HCT116 (cell line): ENCODE measurements around the gene CDON. TPM values are rescaled to one million over a fixed set of nuclear protein-coding genes. Genes with fewer than 3 reads are reported as not detected.

Source experiments
- ATAC-seq: fragments of 200-7000 bp; cut with Tn5 transposase; 2 replicates; pipeline ENCODE4 v1.9.1; 2020; ENCODE audit warnings: mild to moderate bottlenecking, moderate library complexity
- BruUV-seq: library from RNA; stranded (reverse); fragments of 400-500 nt; replicated peaks from 2 replicates; lab custom pipeline; 2021; lab: Mats Ljungman, UMichigan
- CTCF ChIA-PET: fragments of 300-600 bp; sonication (Branson Sonifier 250); formaldehyde crosslinking; loops from one replicate; lab custom pipeline; 2021; ENCODE audit warnings: antibody characterized with exemption; lab: Charles Lee
- POLR2A ChIA-PET: fragments of 300-600, 350-600 bp; sonication (Branson Sonifier 250); formaldehyde crosslinking; loops from one replicate; lab custom pipeline; 2021; ENCODE audit warnings: antibody characterized with exemption; lab: Charles Lee
- RAD21 ChIA-PET, 2 experiments: fragments of 300-600 bp; sonication (Branson Sonifier 250); formaldehyde crosslinking; loops; one replicate each; lab custom pipeline; 2023; ENCODE audit warnings: low total read pairs in 2 of 2; ENCODE audit not compliant: uncharacterized antibody in 2 of 2, unreplicated experiment in 2 of 2, low non-redundant PET in 1 of 2; lab: Charles Lee
- DNase-seq: peaks from one replicate; pipeline ENCODE4 v3.0.0-alpha.2; 2010; ENCODE audit warnings: low read depth, low spot score
- H2AFZ ChIP-seq: fragments of 200-600 bp; shearing (Covaris generic), sonication (generic); 2 replicates; pipeline ENCODE4 v1.6.1; 2017; ENCODE audit warnings: low read depth, mixed run types, mixed read lengths, antibody characterized with exemption, low read length; ENCODE audit not compliant: poor library complexity, severe bottlenecking
- H3K27ac ChIP-seq: 2 replicates; pipeline ENCODE4 v1.5.1; 2012; ENCODE audit warnings: low read depth, low read length
- H3K27me3 ChIP-seq: fragments of 200-600 bp; sonication (generic); 2 replicates; pipeline ENCODE4 v1.6.1; 2016; ENCODE audit warnings: mixed run types, low read length, mixed read lengths; ENCODE audit not compliant: insufficient read depth
- H3K36me3 ChIP-seq, 2 experiments: fragments of 200-500 bp in 1 of 2; fragments of 200-600 bp in 1 of 2; sonication (Bioruptor generic) in 1 of 2; sonication (generic) in 1 of 2; 2 replicates each; pipeline versions ENCODE4 v1.5.1 to v1.6.1; 2014 to 2016; ENCODE audit warnings: low read length in 2 of 2, inconsistent platforms in 1 of 2, mixed read lengths in 1 of 2, mixed run types in 1 of 2; ENCODE audit not compliant: insufficient read depth in 2 of 2, control insufficient read depth in 1 of 2
- H3K4me1 ChIP-seq, 2 experiments: fragments of 200-600 bp in 1 of 2; sonication (generic) in 1 of 2; 2 replicates each; pipeline versions ENCODE4 v1.5.1 to v1.6.1; 2012 to 2017; ENCODE audit warnings: low read length in 2 of 2, inconsistent platforms in 1 of 2, mild to moderate bottlenecking in 1 of 2, mixed read lengths in 1 of 2, mixed run types in 1 of 2, moderate library complexity in 1 of 2; ENCODE audit not compliant: insufficient read depth in 2 of 2, control insufficient read depth in 1 of 2
- H3K4me2 ChIP-seq: fragments of 200-600 bp; sonication (generic); 2 replicates; pipeline ENCODE4 v1.6.1; 2017; ENCODE audit warnings: mixed run types, low read length, mixed read lengths
- H3K4me3 ChIP-seq, 2 experiments: fragments of 200-600 bp in 1 of 2; sonication (generic) in 1 of 2; replicated peaks in 1 of 2; 2 replicates each; pipeline ENCODE4 v1.5.1; 2011 to 2016; ENCODE audit warnings: low read length in 2 of 2, control low read depth in 1 of 2, low read depth in 1 of 2, mild to moderate bottlenecking in 1 of 2, mixed read lengths in 1 of 2, mixed run types in 1 of 2
- H3K79me2 ChIP-seq: fragments of 200-600 bp; sonication (generic); 2 replicates; pipeline ENCODE4 v1.6.1; 2017; ENCODE audit warnings: mild to moderate bottlenecking, mixed run types, low read length, moderate library complexity, mixed read lengths; ENCODE audit not compliant: insufficient read depth
- H3K9ac ChIP-seq: fragments of 200-600 bp; sonication (generic); 2 replicates; pipeline ENCODE4 v1.6.1; 2016; ENCODE audit warnings: low read length, mixed read lengths
- H3K9me2 ChIP-seq: fragments of 200-600 bp; sonication (generic), shearing (Covaris generic); 2 replicates; pipeline ENCODE4 v1.6.1; 2017; ENCODE audit warnings: mixed run types, mild to moderate bottlenecking, moderate library complexity; ENCODE audit not compliant: insufficient read depth
- H3K9me3 ChIP-seq, 2 experiments: fragments of 200-500 bp in 1 of 2; fragments of 200-600 bp in 1 of 2; sonication (Bioruptor generic) in 1 of 2; sonication (generic) in 1 of 2; 2 replicates each; pipeline ENCODE4 v1.6.1; 2014 to 2017; ENCODE audit warnings: low read length in 2 of 2, mixed read lengths in 2 of 2, inconsistent platforms in 1 of 2, low read depth in 1 of 2, mild to moderate bottlenecking in 1 of 2, mixed run types in 1 of 2, moderate library complexity in 1 of 2; ENCODE audit not compliant: control insufficient read depth in 1 of 2, insufficient read depth in 1 of 2
- H4K20me1 ChIP-seq: fragments of 200-600 bp; sonication (generic), shearing (Covaris generic); 2 replicates; pipeline ENCODE4 v1.6.1; 2017; ENCODE audit warnings: mixed run types, mild to moderate bottlenecking, moderate library complexity; ENCODE audit not compliant: insufficient read depth
- CBX3 ChIP-seq: IDR thresholded peaks from 2 replicates; pipeline ENCODE4 v1.6.1; 2012; ENCODE audit warnings: low read depth
- CEBPB ChIP-seq: IDR thresholded peaks from 2 replicates; pipeline ENCODE4 v1.6.1; 2012; ENCODE audit warnings: low read depth
- CTCF ChIP-seq, 3 experiments: fragments of 200-600 bp in 1 of 3; sonication (generic) in 1 of 3; IDR thresholded peaks in 2 of 3; conservative IDR thresholded peaks in 1 of 3; 2 replicates each; pipeline ENCODE4 v1.5.1; 2012 to 2017; ENCODE audit warnings: low read depth in 2 of 3, low read length in 2 of 3, antibody characterized with exemption in 1 of 3, borderline replicate concordance in 1 of 3, control low read depth in 1 of 3, mild to moderate bottlenecking in 1 of 3, mixed read lengths in 1 of 3, mixed run types in 1 of 3, moderate library complexity in 1 of 3; ENCODE audit not compliant: insufficient read depth in 1 of 3
- EGR1 ChIP-seq: IDR thresholded peaks from 2 replicates; pipeline ENCODE4 v1.6.1; 2012; ENCODE audit warnings: low read depth
- ELF1 ChIP-seq: IDR thresholded peaks from 2 replicates; pipeline ENCODE4 v1.6.1; 2012; ENCODE audit warnings: low read depth, borderline replicate concordance
- JUND ChIP-seq: IDR thresholded peaks from 2 replicates; pipeline ENCODE4 v1.6.1; 2012
- POLR2A ChIP-seq: IDR thresholded peaks from 2 replicates; pipeline ENCODE4 v1.7.0; 2011; ENCODE audit warnings: borderline replicate concordance; ENCODE audit not compliant: insufficient read depth, insufficient read length; ENCODE audit errors: extremely low read depth
- POLR2AphosphoS5 ChIP-seq: IDR thresholded peaks from 2 replicates; pipeline ENCODE4 v1.6.1; 2011; ENCODE audit warnings: mild to moderate bottlenecking, low read depth, low read length, moderate library complexity
- RAD21 ChIP-seq: IDR thresholded peaks from 2 replicates; pipeline ENCODE4 v1.6.1; 2012; ENCODE audit warnings: low read depth, mild to moderate bottlenecking
- REST ChIP-seq: IDR thresholded peaks from 2 replicates; pipeline ENCODE4 v1.6.1; 2012; ENCODE audit warnings: low read depth
- SIN3A ChIP-seq: IDR thresholded peaks from 2 replicates; pipeline ENCODE4 v1.6.1; 2012; ENCODE audit warnings: low read depth
- SRF ChIP-seq: IDR thresholded peaks from 2 replicates; pipeline ENCODE4 v1.6.1; 2012; ENCODE audit warnings: low read depth
- ZBTB33 ChIP-seq: IDR thresholded peaks from 2 replicates; pipeline ENCODE4 v1.6.1; 2011; ENCODE audit warnings: mild to moderate bottlenecking, low read length, moderate library complexity; ENCODE audit not compliant: insufficient replicate concordance; ENCODE audit errors: extremely low read depth
- ZFX ChIP-seq: fragments of 450-650 bp; IDR thresholded peaks from 2 replicates; pipeline ENCODE4 v1.6.1; 2017
- intact Hi-C: fragments of 100-400 bp; cut with micrococcal nuclease; formaldehyde crosslinking; loops from 2 replicates; pipeline ENCODE4 v1.10.0; 2022
- total RNA-seq: library from RNA; stranded (reverse); gene quantifications from one replicate; pipeline ENCODE4 v1.2.1, GENCODE V29; 2021; ENCODE audit not compliant: unreplicated experiment
- TF ChIP-seq, protein P1 (sequence below): IDR thresholded peaks from 2 replicates; pipeline ENCODE4 v1.6.1; 2012

The CDON gene
- total RNA-seq, 1 experiment from 2014 or later = 16.9 TPM

- intact Hi-C loops = no loop called here
- POLR2A ChIA-PET = no interaction called here
Observed at GRCh38 chr11:126106594-126107328, 44.1 kb upstream of the CDON start.

More at GRCh38 chr11:126106594-126107328, 44.1 kb upstream of the CDON start:
- H3K4me1 ChIP-seq = peaks cover 7 to 10% of the 10 kb centered on the region in 2 experiments; a peak in 2 of 4 replicates
- H4K20me1 ChIP-seq = no peaks in the 10 kb centered on the region
- H3K79me2 ChIP-seq = no peaks in the 10 kb centered on the region
- H3K36me3 ChIP-seq = no peaks in the 10 kb centered on the region
- H3K9ac ChIP-seq = no peak overlapping the region
- no peak overlapping the region for H2AFZ ChIP-seq
- BruUV-seq = no TSS peak
- no peak overlapping the region for H3K4me3 ChIP-seq
- no peaks in the 10 kb centered on the region for H3K27me3 ChIP-seq
- H3K9me2 ChIP-seq = no peaks in the 10 kb centered on the region
- ChIA-PET CTCF (no interaction called here), RAD21 (no interaction called here)
- no peak overlapping the region for H3K4me2 ChIP-seq
- DNase-seq = no peak
- TF ChIP-seq EGR1 = no peak
- no peak for TF ChIP-seq POLR2AphosphoS5
- TF ChIP-seq CEBPB = no peak
- no peak for TF ChIP-seq ZFX
- TF ChIP-seq, protein P1, sequence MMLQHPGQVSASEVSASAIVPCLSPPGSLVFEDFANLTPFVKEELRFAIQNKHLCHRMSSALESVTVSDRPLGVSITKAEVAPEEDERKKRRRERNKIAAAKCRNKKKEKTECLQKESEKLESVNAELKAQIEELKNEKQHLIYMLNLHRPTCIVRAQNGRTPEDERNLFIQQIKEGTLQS = no peak
- TF ChIP-seq RAD21 = no peak
- TF ChIP-seq JUND = no peak
- no peak for TF ChIP-seq ELF1
- no peak for TF ChIP-seq CTCF (IDR thresholded peaks at IDR 0.05 in 2 of 3, conservative IDR thresholded peaks at IDR 0.05 in 1 of 3; ENCODE audit: borderline replicate concordance in 1 of 3, insufficient read depth in 1 of 3, low read depth in 2 of 3, low read length in 2 of 3)
- no peak for TF ChIP-seq SRF
- TF ChIP-seq POLR2A = no peak
- TF ChIP-seq REST = no peak
- TF ChIP-seq SIN3A = no peak
- TF ChIP-seq CBX3 = no peak
- no peak for TF ChIP-seq ZBTB33
- no peaks in the 10 kb centered on the region for H3K9me3 ChIP-seq
- no peak overlapping the region for H3K27ac ChIP-seq
- ATAC-seq = no peak
